AG10803 (cell line): ENCODE data around the gene ST8SIA1.
A peak's percentile ranks its signal among the peaks of the same experiment; 100 is the strongest.

ENCODE experiments used
- DNase-seq: peaks from one replicate; pipeline ENCODE4 v3.0.0; 2010; ENCODE audit warnings: low read depth
- H3K4me3 ChIP-seq: 2 replicates; pipeline ENCODE4 v1.5.1; 2011; ENCODE audit warnings: mild to moderate bottlenecking, low read length, control low read depth
- CTCF ChIP-seq: conservative IDR thresholded peaks from 2 replicates; pipeline ENCODE4 v1.5.1; 2011; ENCODE audit warnings: mild to moderate bottlenecking, low read length, control low read depth, inconsistent platforms

The ST8SIA1 gene

GRCh38 chr12:22299294-22299912 is 35.1 kb downstream of the ST8SIA1 start:
- no peak for DNase-seq
- H3K4me3 ChIP-seq, result no peak overlapping the region
- TF ChIP-seq CTCF, result no peak

- DNase-seq, result no peak
- no peak for TF ChIP-seq CTCF
- no peak overlapping the region for H3K4me3 ChIP-seq
Observed at GRCh38 chr12:22289250-22289649, 45.3 kb downstream of the ST8SIA1 start.

GRCh38 chr12:22287776-22288621 is 46.5 kb downstream of the ST8SIA1 start:
- H3K4me3 ChIP-seq, result no peak overlapping the region
- TF ChIP-seq CTCF, result no peak
- DNase-seq, result peak; percentile 55

- no peak for TF ChIP-seq CTCF
- peak; percentile 10 for DNase-seq
- H3K4me3 ChIP-seq, result no peak overlapping the region
Observed at GRCh38 chr12:22287101-22287500, 47.4 kb downstream of the ST8SIA1 start.

- H3K4me3 ChIP-seq, result no peak overlapping the region
- no peak for TF ChIP-seq CTCF
- DNase-seq, result peak; percentile 98
Observed at GRCh38 chr12:22286569-22286968, 47.9 kb downstream of the ST8SIA1 start.

- no peak for TF ChIP-seq CTCF
- H3K4me3 ChIP-seq, result no peak overlapping the region
- peak; percentile 59 for DNase-seq
Observed at GRCh38 chr12:22285846-22286245, 48.7 kb downstream of the ST8SIA1 start.

- TF ChIP-seq CTCF, result no peak
- H3K4me3 ChIP-seq, result no peak overlapping the region
- no peak for DNase-seq
Observed at GRCh38 chr12:22284871-22285270, 49.6 kb downstream of the ST8SIA1 start.
